ENCODE data around the gene CACNA1I. TPM values are rescaled to one million over a fixed set of nuclear protein-coding genes. Genes with fewer than 3 reads are reported as not detected.

The CACNA1I gene
- total and polyA plus RNA-seq, 2 experiments from 2014 or later = 0.17 to 0.21 TPM

DNA sequence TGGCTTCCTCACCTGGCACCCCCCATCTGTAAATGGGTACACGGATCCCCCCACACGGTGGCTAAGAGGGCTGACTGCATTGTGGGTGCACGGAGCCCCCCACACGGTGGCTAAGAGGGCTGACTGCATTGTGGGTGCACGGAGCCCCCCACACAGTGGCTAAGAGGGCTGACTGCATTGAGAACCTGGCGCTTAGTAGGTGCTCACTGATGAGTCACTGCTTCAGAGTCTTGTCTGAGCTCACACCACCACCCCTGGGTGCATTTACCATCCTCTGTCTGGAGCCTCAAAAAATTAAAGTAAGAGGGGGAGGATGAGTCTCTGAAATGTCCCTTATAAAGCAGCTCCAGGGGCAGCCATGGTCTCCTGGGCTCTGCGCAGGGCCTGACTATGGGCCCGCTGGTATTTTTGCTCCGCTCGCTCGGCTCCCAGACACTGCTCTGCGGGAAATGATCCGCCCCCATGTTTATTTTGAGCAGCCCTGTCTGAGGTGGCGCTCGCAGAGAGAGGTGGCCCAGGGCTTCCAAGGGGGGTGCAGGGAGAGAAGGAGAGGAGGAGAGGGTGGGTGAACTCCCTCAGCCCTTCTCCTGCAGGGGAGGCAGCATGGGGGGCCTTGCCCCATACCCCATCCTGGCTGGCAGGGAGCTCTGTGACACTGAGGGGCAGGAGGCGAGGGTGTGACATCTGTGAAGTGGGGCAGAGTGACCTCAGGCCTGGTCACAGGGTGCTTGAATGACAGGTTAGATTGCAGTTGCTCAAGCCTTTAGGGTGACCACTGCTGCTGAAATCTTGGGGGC lies 82.6 kb downstream of the CACNA1I start:
- peaks cover 6% of the 10 kb centered on the region for H3K27me3 ChIP-seq
- no peaks in the 10 kb centered on the region for H3K9me2 ChIP-seq (replicated peaks; ENCODE audit: insufficient read depth)
- no peaks in the 10 kb centered on the region for H3K4me1 ChIP-seq (ENCODE audit: insufficient read depth)
- no peak overlapping the region for H3K4me3 ChIP-seq
- WGBS (ENCODE audit: low lambda C conversion rate, missing lambda C conversion rate) = 78% methylated on average over 16 of the region's 16 CpGs
- H4K20me1 ChIP-seq (ENCODE audit: insufficient read depth, poor library complexity, severe bottlenecking) = no peaks in the 10 kb centered on the region
- no peak overlapping the region for H3K4me2 ChIP-seq
- no peak overlapping the region for H2AFZ ChIP-seq
- H3K9me3 ChIP-seq (ENCODE audit: low read depth) = no peaks in the 10 kb centered on the region
- H3K27ac ChIP-seq = no peak overlapping the region
- no peak for DNase-seq (ENCODE audit: low spot score)
- no peaks in the 10 kb centered on the region for H3K79me2 ChIP-seq
- TF ChIP-seq EZH2 (IDR thresholded peaks at IDR 0.05; ENCODE audit: borderline replicate concordance) (no peak), EZH2phosphoT487 (IDR thresholded peaks at IDR 0.05; ENCODE audit: low read depth, severe bottlenecking, unreplicated experiment) (no peak)
- TF ChIP-seq, protein P1, sequence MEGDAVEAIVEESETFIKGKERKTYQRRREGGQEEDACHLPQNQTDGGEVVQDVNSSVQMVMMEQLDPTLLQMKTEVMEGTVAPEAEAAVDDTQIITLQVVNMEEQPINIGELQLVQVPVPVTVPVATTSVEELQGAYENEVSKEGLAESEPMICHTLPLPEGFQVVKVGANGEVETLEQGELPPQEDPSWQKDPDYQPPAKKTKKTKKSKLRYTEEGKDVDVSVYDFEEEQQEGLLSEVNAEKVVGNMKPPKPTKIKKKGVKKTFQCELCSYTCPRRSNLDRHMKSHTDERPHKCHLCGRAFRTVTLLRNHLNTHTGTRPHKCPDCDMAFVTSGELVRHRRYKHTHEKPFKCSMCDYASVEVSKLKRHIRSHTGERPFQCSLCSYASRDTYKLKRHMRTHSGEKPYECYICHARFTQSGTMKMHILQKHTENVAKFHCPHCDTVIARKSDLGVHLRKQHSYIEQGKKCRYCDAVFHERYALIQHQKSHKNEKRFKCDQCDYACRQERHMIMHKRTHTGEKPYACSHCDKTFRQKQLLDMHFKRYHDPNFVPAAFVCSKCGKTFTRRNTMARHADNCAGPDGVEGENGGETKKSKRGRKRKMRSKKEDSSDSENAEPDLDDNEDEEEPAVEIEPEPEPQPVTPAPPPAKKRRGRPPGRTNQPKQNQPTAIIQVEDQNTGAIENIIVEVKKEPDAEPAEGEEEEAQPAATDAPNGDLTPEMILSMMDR (IDR thresholded peaks at IDR 0.05; ENCODE audit: poor library complexity) = no peak
- no peaks in the 10 kb centered on the region for H3K36me3 ChIP-seq (replicated peaks; ENCODE audit: insufficient read depth, low read depth)

DNA sequence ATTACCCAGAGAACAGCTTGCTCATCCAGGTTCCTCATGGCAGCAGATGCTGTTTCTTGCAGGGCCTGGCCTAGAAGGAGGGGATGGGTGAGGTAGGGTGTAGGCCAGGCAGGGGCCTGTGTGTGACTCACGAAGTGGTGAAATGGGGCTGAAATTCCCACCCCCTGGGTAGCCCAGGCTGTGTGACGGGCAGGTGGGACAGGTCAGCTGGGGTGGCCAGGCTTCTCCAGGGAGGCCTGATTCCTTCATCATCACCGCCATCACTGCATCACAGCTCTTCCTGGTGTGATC lies 83.2 kb downstream of the CACNA1I start:
- H3K27ac ChIP-seq = no peak overlapping the region
- H3K36me3 ChIP-seq (replicated peaks; ENCODE audit: insufficient read depth, low read depth) = no peaks in the 10 kb centered on the region
- H2AFZ ChIP-seq = no peak overlapping the region
- H3K9me3 ChIP-seq (ENCODE audit: low read depth) = no peaks in the 10 kb centered on the region
- no peaks in the 10 kb centered on the region for H3K79me2 ChIP-seq
- TF ChIP-seq EZH2phosphoT487 (IDR thresholded peaks at IDR 0.05; ENCODE audit: low read depth, severe bottlenecking, unreplicated experiment) (no peak), EZH2 (IDR thresholded peaks at IDR 0.05; ENCODE audit: borderline replicate concordance) (no peak)
- TF ChIP-seq, protein P1 (IDR thresholded peaks at IDR 0.05; ENCODE audit: poor library complexity) = no peak
- no peak overlapping the region for H3K4me3 ChIP-seq
- H3K4me1 ChIP-seq (ENCODE audit: insufficient read depth) = no peaks in the 10 kb centered on the region
- peaks cover 6% of the 10 kb centered on the region for H3K27me3 ChIP-seq
- no peaks in the 10 kb centered on the region for H4K20me1 ChIP-seq (ENCODE audit: insufficient read depth, poor library complexity, severe bottlenecking)
- DNase-seq (ENCODE audit: low spot score) = no peak
- WGBS (ENCODE audit: low lambda C conversion rate, missing lambda C conversion rate) = 93% methylated on average over 3 of the region's 3 CpGs
- no peaks in the 10 kb centered on the region for H3K9me2 ChIP-seq (replicated peaks; ENCODE audit: insufficient read depth)
- no peak overlapping the region for H3K4me2 ChIP-seq

DNA sequence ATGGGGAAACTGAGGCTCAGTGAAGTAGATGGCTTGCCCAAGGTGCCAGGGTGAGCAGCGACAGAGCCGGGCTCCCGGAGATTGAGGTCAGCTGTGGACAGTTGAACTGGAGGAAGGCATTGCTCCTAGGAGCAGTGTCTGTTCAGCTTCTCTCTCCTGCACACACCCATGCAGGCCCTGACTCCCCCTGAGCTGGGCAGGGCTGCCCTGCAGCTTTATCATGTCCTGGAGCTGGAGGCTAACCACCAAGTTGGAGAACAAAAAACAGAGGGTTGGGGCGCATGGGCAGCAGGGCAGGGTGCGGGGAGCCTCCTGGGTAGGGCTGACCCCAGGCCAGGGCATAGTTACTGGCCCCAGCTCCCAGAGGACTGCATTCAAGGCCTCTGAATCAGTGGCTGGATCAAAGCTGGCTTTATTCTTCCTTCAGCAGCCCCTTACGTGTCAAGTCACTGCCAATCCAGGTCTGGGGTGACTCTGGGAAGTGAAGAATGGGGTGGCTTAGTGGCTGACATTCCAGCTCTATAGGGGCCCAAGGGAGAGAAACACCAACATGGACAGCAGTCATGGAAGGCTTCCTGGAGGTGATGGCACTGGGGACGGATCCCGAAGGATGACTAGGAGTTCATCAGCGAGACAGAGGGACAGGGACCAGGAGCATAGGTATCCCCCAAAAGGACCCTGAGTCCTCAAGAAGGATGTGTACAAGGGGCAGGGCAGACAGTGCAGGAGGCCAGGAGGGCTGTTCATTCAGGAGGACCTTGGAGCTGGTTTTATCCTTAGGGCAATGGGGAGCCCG lies 83.8 kb downstream of the CACNA1I start:
- no peak overlapping the region for H2AFZ ChIP-seq
- 84% methylated on average over 10 of the region's 10 CpGs for WGBS (ENCODE audit: low lambda C conversion rate, missing lambda C conversion rate)

More for the DNA sequence above, 83.8 kb downstream of the CACNA1I start:
- H3K79me2 ChIP-seq = no peaks in the 10 kb centered on the region
- peaks cover 6% of the 10 kb centered on the region for H3K27me3 ChIP-seq
- no peaks in the 10 kb centered on the region for H4K20me1 ChIP-seq (ENCODE audit: insufficient read depth, poor library complexity, severe bottlenecking)
- H3K36me3 ChIP-seq (replicated peaks; ENCODE audit: insufficient read depth, low read depth) = no peaks in the 10 kb centered on the region
- H3K4me2 ChIP-seq = no peak overlapping the region
- DNase-seq (ENCODE audit: low spot score) = no peak
- H3K4me1 ChIP-seq (ENCODE audit: insufficient read depth) = no peaks in the 10 kb centered on the region
- TF ChIP-seq EZH2phosphoT487 (IDR thresholded peaks at IDR 0.05; ENCODE audit: low read depth, severe bottlenecking, unreplicated experiment) (no peak), EZH2 (IDR thresholded peaks at IDR 0.05; ENCODE audit: borderline replicate concordance) (no peak)
- TF ChIP-seq, protein P1 (IDR thresholded peaks at IDR 0.05; ENCODE audit: poor library complexity) = no peak
- H3K27ac ChIP-seq = no peak overlapping the region
- no peaks in the 10 kb centered on the region for H3K9me3 ChIP-seq (ENCODE audit: low read depth)
- no peak overlapping the region for H3K4me3 ChIP-seq
- H3K9me2 ChIP-seq (replicated peaks; ENCODE audit: insufficient read depth) = no peaks in the 10 kb centered on the region
